ENCODE results near the gene FHIT.

- TF ChIP-seq ATF3 (IDR thresholded peaks at IDR 0.05; ENCODE audit: borderline replicate concordance, extremely low read depth, low read depth, low read length) (no peak), RAD21 (IDR thresholded peaks at IDR 0.05; ENCODE audit: insufficient read depth, low read depth, low read length) (no peak), POLR2A (IDR thresholded peaks at IDR 0.05; ENCODE audit: low read depth, low read length) (no peak), CHD2 (IDR thresholded peaks at IDR 0.05; ENCODE audit: borderline replicate concordance, low read depth, low read length) (no peak), PML (IDR thresholded peaks at IDR 0.05; ENCODE audit: low read length) (no peak), SP1 (IDR thresholded peaks at IDR 0.05; ENCODE audit: low read depth, low read length) (no peak), CTCF (IDR thresholded peaks at IDR 0.05 in 2 of 3, conservative IDR thresholded peaks at IDR 0.05 in 1 of 3; ENCODE audit: control insufficient read depth in 2 of 3, extremely low read depth in 1 of 3, insufficient read depth in 1 of 3, low read depth in 3 of 3, low read length in 3 of 3) (no peak), SMC3 (IDR thresholded peaks at IDR 0.05; ENCODE audit: borderline replicate concordance, low read length) (no peak), TBL1XR1 (IDR thresholded peaks at IDR 0.05; ENCODE audit: low read depth, low read length) (no peak), POLR2AphosphoS5 (IDR thresholded peaks at IDR 0.05; ENCODE audit: low read length) (no peak), FOXK2 (IDR thresholded peaks at IDR 0.05) (no peak), EZH2 (IDR thresholded peaks at IDR 0.05; ENCODE audit: borderline replicate concordance, control insufficient read depth, low read depth, low read length) (no peak)
Observed at GRCh38 chr3:60708191-60708975, 542.9 kb downstream of the FHIT start.
